Upper lobe of left lung (tissue), 4 donors: ENCODE results near the gene GLIS1.

Experiments
- EP300 ChIP-seq, 4 donors: sonication (generic); formaldehyde crosslinking; IDR thresholded peaks; one replicate each; pipeline ENCODE4 v1.5.1; 2017; ENCODE audit warnings: antibody characterized with exemption in 4 of 4, control low read depth in 2 of 4
- POLR2A ChIP-seq, 4 donors: fragments of 450-650 bp; IDR thresholded peaks; one replicate each; pipeline ENCODE4 v1.5.1; 2016 to 2017; ENCODE audit warnings: antibody characterized with exemption in 4 of 4, mild to moderate bottlenecking in 2 of 4
- TF ChIP-seq, protein P1 (sequence below), 6 experiments: fragments of 450-650 bp in 4 of 6; fragments of 200-600 bp in 2 of 6; sonication (generic) in 2 of 6; IDR thresholded peaks; one replicate each; pipeline ENCODE4 v1.5.1; 2016 to 2019; ENCODE audit warnings: antibody characterized with exemption in 6 of 6

DNA sequence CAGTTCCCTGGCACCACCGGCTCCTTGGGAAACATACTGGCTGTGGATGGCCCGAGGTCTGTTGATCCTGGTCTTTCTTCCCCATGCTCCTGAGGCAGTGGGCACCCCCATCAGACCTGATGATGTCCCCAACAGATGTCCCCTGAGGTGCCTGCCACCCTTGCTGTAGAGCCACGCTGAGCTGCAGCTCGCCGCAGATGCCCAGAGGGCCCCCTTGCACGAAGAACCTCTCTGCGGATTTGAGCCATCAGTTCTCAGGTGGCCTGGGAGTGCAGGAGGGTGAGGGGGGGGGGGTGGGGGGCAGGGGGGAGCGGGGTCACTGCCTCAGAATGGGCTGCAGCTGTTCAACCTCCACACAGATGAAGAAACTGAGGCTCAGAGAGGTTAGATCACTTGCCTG, 60.9 kb downstream of the GLIS1 start:
- TF ChIP-seq, protein P1, sequence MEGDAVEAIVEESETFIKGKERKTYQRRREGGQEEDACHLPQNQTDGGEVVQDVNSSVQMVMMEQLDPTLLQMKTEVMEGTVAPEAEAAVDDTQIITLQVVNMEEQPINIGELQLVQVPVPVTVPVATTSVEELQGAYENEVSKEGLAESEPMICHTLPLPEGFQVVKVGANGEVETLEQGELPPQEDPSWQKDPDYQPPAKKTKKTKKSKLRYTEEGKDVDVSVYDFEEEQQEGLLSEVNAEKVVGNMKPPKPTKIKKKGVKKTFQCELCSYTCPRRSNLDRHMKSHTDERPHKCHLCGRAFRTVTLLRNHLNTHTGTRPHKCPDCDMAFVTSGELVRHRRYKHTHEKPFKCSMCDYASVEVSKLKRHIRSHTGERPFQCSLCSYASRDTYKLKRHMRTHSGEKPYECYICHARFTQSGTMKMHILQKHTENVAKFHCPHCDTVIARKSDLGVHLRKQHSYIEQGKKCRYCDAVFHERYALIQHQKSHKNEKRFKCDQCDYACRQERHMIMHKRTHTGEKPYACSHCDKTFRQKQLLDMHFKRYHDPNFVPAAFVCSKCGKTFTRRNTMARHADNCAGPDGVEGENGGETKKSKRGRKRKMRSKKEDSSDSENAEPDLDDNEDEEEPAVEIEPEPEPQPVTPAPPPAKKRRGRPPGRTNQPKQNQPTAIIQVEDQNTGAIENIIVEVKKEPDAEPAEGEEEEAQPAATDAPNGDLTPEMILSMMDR (IDR thresholded peaks at IDR 0.05): no peak
- no peak for TF ChIP-seq POLR2A (IDR thresholded peaks at IDR 0.05)
- no peak for TF ChIP-seq EP300 (IDR thresholded peaks at IDR 0.05)
